DMS153 treated with DMSO at 0.1 percent for 48 hours (cell line): ENCODE measurements around the gene GPLD1.
"Not testable (repeated sequence)": the region's sequence is repeated elsewhere in the genome, so short reads cannot be mapped to it uniquely, and the experiment has no call there.

ENCODE experiments used
- DNase-seq: peaks from one replicate; lab custom pipeline; 2025; ENCODE audit not compliant: unreplicated experiment; lab: John Stamatoyannopoulos, UW

GPLD1 gene

GRCh38 chr6:24415753-24416152, 73.6 kb downstream of the GPLD1 start:
- no peak for DNase-seq

- DNase-seq, result not testable (repeated sequence)
Observed at GRCh38 chr6:24414531-24414930, 74.8 kb downstream of the GPLD1 start.

GRCh38 chr6:24412294-24412693, 77.1 kb downstream of the GPLD1 start:
- no peak for DNase-seq

- no peak for DNase-seq
Observed at GRCh38 chr6:24410622-24411021, 78.8 kb downstream of the GPLD1 start.

- DNase-seq, result no peak
Observed at GRCh38 chr6:24408719-24409410, 80.5 kb downstream of the GPLD1 start.

GRCh38 chr6:24405262-24405661, 84.1 kb downstream of the GPLD1 start:
- no peak for DNase-seq

- no peak for DNase-seq
Observed at GRCh38 chr6:24403501-24403824, 85.9 kb downstream of the GPLD1 start.

- DNase-seq, result peak; percentile 79
Observed at GRCh38 chr6:24402697-24403500, 86.5 kb downstream of the GPLD1 start, which contains the start of gene MRS2. MRS2 (plus strand) TSS chr6:24402936; CDS start chr6:24403047, 111 bp downstream.

GRCh38 chr6:24401458-24401857, 87.9 kb downstream of the GPLD1 start:
- no peak for DNase-seq

GRCh38 chr6:24400045-24401039, 89.0 kb downstream of the GPLD1 start:
- DNase-seq, result not testable (repeated sequence)

GRCh38 chr6:24397631-24398030, 91.7 kb downstream of the GPLD1 start:
- DNase-seq, result no peak

GRCh38 chr6:24396824-24397223, 92.6 kb downstream of the GPLD1 start:
- no peak for DNase-seq

GRCh38 chr6:24394780-24395437, 94.5 kb downstream of the GPLD1 start:
- DNase-seq, result no peak

- DNase-seq, result no peak
Observed at GRCh38 chr6:24394061-24394779, 95.2 kb downstream of the GPLD1 start.

GRCh38 chr6:24391756-24392405, 97.5 kb downstream of the GPLD1 start:
- DNase-seq, result no peak

GRCh38 chr6:24391208-24391607, 98.2 kb downstream of the GPLD1 start:
- no peak for DNase-seq

- DNase-seq, result no peak
Observed at GRCh38 chr6:24387818-24388217, 101.6 kb downstream of the GPLD1 start.

- no peak for DNase-seq
Observed at GRCh38 chr6:24385536-24386269, 103.7 kb downstream of the GPLD1 start.
